Stimulated activated CD4-positive, alpha-beta T cell treated with anti-CD3 and anti-CD28 coated beads, Interleukin-15, amount 100 ng/mL, for 48 hours (primary cell): ENCODE results near the gene NALCN.

Source experiments
- DNase-seq, 2 donors: peaks; one replicate each; pipeline ENCODE4 v3.0.0-alpha.2; 2020; ENCODE audit warnings: low read depth in 2 of 2

NALCN gene

GRCh38 chr13:101416181-101417042 lies at the start of gene NALCN:
NALCN (minus strand) TSS chr13:101416508; CDS start chr13:101399126, 17,382 bp downstream.
- no peak for DNase-seq

DNA sequence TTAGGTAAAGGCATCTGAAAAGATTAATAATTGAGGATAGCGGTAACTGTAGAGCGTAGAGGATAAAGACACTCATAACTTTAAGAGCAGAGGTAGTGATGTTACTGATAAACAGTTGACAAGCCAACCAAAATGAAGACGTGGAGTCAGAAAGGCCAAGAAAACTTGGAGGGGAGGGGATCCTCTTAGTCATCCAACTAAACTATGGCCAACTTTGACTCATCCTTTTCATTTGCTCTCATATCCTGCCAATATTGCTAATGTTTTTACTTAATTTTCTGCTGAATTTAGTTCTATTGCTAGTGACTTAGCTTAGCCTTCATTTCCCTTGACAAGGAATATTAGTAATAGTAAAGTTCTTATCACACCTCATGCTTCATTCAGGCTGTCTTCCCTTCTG lies 49.6 kb upstream of the NALCN start:
- DNase-seq, result no peak

- DNase-seq, result no peak
These were observed 40.9 kb upstream of the NALCN start for GRCh38 chr13:101457176-101457575.

DNA sequence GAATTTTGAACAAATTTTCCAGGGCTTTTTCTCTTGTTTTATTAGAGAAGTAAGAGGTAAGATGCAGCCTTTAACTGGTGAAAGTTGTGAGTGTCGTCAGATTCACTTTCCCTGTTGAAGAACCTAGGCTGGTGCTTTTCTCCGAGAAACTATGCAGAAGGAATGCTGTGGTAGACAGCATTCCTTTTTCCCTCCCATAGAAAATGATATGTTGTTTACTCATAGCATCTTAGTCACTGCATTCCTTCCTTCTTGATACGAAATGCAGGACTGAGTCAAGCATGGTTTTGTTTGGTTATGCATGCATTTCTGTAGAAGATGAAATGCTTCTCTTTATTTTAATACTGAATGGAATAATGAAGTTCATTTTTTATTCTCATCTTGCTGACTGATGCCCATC lies 39.6 kb upstream of the NALCN start:
- no peak for DNase-seq

GRCh38 chr13:101454767-101455166 lies 38.5 kb upstream of the NALCN start:
- DNase-seq, result no peak

DNA sequence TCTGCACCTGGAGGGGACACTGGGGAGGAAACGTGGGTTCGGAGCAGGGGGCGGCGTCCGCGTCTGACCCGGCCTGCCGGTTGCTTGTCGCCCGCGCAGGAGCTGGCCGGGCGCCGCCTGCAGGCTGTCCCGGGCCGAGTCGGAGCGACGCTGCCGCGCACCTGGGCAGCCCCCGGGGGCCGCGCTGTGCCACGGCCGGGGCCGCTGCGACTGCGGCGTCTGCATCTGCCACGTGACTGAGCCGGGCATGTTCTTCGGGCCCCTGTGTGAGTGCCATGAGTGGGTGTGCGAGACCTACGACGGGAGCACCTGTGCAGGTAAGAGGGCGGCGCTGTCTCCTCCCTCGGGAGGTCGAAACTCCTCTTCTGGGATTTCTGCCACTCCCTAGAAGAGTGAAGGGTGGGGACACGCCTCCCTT lies 37.5 kb upstream of the NALCN start:
- no peak for DNase-seq

GRCh38 chr13:101452519-101453485 lies 36.5 kb upstream of the NALCN start, which contains the start of gene ITGBL1:
ITGBL1 (plus strand) TSS chr13:101452675; CDS start chr13:101452834, 159 bp downstream.
- DNase-seq, result no peak

- no peak for DNase-seq
These were observed 35.3 kb upstream of the NALCN start for GRCh38 chr13:101451641-101452040.

DNA sequence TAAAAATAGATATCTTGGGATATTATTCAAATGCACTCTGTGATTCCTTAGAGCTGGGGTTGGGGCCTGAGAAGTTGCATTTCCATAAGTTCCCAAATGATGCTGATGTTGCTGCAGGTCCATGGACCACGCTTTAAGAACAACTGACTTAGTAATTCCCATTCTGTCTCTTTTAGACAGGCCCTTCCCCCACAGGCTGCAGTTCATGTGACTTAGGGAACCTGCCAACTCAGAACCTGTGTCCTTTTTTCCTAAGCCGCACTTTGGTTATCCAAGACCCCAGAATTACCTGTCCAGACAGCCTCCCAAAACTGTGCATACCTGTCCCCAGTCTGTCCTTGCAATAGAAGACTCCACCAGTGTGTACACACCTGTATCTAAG lies 34.4 kb upstream of the NALCN start:
- DNase-seq, result no peak

DNA sequence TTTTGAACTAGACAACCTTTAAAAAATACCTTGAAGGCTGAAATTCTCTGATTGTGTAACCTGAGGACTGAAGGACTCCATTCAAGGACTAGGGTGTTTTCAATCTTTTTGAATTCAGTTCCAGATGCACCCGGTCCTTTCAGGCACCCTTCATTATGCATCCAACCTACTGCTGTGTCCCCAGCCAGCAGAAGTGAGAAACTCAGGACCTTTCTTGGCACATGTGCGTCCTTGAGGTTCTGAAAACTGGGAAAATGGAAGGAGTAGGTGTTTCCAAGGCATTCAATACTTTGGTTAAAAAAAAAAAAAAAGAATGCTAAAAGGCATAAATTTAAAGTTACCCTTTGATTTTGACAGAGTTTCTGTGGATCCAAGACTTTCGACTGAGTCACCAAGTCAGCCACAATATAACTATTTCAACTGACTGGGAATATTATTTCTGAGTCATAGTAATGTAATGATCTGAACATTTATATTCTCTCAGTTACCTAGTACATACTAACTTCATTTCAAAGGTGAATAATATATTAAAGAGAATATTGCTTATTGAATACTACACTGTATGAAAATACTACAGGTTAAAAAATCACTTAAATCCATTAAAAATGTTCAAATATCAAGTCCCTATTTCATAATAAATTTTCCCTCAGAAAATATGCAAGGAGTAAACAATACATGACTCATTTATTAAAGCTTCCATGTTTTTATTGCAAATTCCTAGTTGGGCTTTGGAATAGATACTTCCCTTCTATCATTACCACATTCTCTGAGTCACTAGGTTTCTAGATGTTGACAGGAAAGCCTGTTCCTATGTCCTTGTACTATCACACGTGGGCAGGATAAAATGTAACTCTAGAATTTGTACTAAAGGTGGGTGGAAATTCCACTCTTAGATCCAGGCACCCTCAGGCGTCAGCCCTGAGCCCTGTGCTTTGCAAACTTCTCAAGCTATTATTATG lies 33.8 kb upstream of the NALCN start:
- no peak for DNase-seq

GRCh38 chr13:101447852-101448251 lies 31.5 kb upstream of the NALCN start:
- DNase-seq, result no peak

GRCh38 chr13:101434486-101434885 lies 18.2 kb upstream of the NALCN start:
- no peak for DNase-seq

DNA sequence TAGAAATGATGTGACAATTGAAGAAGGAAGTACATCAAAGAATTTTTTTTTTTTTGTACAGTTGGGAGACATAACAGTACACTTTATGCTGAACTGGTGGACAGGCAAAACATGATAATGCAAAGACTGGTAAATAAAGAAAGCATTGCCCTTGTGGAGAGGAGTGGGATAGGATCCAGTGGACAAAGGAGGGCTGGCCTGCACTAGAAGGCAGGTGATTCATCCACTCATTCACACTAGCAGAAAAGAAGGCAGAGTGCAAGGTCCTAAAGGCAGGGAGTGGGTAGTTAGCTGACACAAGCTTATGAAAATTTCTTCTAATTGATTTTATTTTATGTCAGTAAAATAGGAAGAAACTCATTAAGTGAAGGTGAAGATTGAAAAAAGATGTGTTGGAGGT lies 17.6 kb upstream of the NALCN start:
- no peak for DNase-seq

- no peak for DNase-seq
These were observed 13.4 kb upstream of the NALCN start for GRCh38 chr13:101429733-101430132.

DNA sequence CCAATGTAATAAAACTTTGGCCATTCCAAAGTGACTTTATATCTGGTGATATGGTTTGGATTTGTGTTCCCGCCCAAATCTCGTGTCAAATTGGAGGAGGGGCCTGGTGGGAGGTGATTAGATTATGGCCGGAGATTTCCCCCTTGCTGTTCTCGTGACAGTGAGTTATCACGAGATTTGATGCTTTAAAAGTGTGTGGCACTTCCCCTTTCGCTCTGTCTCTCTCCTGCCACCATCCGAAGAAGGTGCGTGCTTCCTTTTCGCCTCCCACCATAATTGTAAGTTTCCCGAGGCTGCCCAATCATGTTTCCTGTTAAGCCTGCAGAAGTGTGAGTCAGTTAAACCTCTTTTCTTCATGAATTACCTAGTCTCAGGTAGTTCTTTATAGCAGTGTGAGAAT lies 9.3 kb upstream of the NALCN start:
- no peak for DNase-seq

DNA sequence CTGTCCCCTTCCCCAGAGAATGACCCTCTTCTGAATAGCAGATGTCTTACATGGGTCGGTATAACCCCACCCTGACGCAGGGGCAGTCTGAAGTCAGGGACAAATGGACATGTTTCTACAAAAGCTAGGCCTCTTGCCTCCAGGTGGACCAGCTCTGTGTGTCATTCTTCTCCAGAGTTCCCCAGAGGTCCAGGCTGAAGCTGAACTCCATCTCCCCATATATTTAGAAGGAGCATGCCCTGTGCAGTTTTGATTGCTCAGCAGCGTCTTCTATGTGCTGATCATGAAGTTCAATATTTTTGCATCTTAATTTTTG lies 8.8 kb upstream of the NALCN start:
- DNase-seq, result no peak

- DNase-seq, result no peak
These were observed 8.3 kb upstream of the NALCN start for GRCh38 chr13:101424381-101425155.

DNA sequence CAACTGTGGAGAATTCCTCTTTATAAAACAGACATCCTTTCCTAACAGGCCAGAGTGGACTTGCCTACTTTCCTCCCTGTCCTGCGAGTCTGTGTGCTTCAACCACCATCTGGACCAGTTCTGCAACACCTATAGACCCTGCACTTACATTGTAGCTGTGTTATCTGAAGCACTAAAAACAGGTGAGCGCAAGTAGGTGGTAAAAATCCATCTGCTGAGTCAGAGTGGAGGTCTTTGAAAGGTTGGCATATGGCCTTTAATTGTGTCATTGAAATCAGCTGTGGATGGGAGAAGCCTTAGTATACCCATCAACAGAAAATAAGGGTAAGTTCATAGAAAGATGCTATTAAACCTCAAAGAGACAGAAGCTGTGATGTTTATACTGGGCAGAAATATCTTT lies 7.6 kb upstream of the NALCN start:
- no peak for DNase-seq

DNA sequence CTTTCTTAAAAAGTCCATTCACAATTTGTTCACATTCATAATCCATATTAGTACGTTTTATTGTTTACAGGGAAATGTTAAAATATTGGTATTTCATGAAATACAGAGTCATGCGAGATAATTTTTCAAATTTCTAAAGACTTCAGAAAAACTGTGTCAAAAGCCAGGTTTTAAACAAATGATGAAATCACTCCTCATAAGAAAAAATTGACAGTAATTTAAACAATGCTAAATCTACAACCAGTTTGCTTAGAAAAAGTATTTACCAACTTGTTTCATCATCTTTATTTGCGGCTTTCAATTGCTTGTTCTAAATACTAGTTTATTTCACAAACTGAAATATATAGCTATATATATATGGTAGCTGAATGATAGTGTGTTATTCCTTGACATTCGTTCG lies 1.2 kb upstream of the NALCN start:
- no peak for DNase-seq

- DNase-seq, result no peak
These were observed 717 bp upstream of the NALCN start for GRCh38 chr13:101417043-101417406.
